Endothelial cell of umbilical vein (primary cell): Measurements from ENCODE around the gene MBD4.

Source experiments
- MYC ChIP-seq: IDR thresholded peaks from one replicate; pipeline ENCODE4 v1.6.1; 2011; ENCODE audit warnings: mild to moderate bottlenecking, low read depth, low read length
- POLR2A ChIP-seq: IDR thresholded peaks from 2 replicates; pipeline ENCODE4 v1.6.1; 2012; ENCODE audit warnings: low read depth, mild to moderate bottlenecking, control low read depth, low read length
- POLR2AphosphoS5 ChIP-seq: IDR thresholded peaks from 2 replicates; pipeline ENCODE4 v1.6.1; 2012; ENCODE audit warnings: low read depth, mild to moderate bottlenecking, control low read depth, low read length, moderate library complexity; ENCODE audit not compliant: insufficient read depth
- TF ChIP-seq, protein P1 (sequence below), 2 donors: IDR thresholded peaks; 1 replicate in 1 of 2; 2 replicates in 1 of 2; pipeline ENCODE4 v1.5.1; 2011; ENCODE audit warnings: low read length in 2 of 2, mild to moderate bottlenecking in 2 of 2, moderate library complexity in 2 of 2, control low read depth in 1 of 2, inconsistent platforms in 1 of 2, low read depth in 1 of 2; ENCODE audit not compliant: insufficient read depth in 1 of 2; ENCODE audit errors: extremely low read depth in 1 of 2
- TF ChIP-seq, protein P2 (sequence below): IDR thresholded peaks from 2 replicates; pipeline ENCODE4 v1.6.1; 2011; ENCODE audit not compliant: insufficient read depth, insufficient read length

DNA sequence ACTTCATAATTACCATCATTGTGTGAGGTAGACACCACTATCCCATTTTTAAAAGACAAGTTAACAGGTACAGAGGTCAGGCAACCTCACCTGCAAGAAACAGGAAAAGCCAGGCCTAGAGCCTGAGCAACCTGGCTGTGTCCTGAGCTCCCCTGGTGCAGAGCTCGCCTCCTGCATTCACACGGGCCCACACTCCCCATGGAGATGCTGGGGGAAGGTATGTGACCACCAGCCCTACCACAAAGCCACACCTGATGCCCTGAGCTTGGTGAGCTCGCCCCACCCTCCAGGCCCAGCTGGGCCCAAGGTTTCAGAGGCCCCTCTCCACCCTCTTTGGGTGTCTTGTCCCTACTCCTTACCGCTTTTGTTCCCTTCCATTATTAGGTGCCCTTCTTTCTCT lies 10.1 kb downstream of the MBD4 start:
- TF ChIP-seq, protein P1, sequence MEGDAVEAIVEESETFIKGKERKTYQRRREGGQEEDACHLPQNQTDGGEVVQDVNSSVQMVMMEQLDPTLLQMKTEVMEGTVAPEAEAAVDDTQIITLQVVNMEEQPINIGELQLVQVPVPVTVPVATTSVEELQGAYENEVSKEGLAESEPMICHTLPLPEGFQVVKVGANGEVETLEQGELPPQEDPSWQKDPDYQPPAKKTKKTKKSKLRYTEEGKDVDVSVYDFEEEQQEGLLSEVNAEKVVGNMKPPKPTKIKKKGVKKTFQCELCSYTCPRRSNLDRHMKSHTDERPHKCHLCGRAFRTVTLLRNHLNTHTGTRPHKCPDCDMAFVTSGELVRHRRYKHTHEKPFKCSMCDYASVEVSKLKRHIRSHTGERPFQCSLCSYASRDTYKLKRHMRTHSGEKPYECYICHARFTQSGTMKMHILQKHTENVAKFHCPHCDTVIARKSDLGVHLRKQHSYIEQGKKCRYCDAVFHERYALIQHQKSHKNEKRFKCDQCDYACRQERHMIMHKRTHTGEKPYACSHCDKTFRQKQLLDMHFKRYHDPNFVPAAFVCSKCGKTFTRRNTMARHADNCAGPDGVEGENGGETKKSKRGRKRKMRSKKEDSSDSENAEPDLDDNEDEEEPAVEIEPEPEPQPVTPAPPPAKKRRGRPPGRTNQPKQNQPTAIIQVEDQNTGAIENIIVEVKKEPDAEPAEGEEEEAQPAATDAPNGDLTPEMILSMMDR (IDR thresholded peaks at IDR 0.05; ENCODE audit: extremely low read depth in 1 of 2, insufficient read depth in 1 of 2, low read depth in 1 of 2, low read length in 2 of 2) = no peak
- TF ChIP-seq POLR2AphosphoS5 = no peak
- TF ChIP-seq, protein P2, sequence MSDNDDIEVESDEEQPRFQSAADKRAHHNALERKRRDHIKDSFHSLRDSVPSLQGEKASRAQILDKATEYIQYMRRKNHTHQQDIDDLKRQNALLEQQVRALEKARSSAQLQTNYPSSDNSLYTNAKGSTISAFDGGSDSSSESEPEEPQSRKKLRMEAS = no peak
- no peak for TF ChIP-seq MYC
- TF ChIP-seq POLR2A = no peak
